ENCODE data around the gene ADORA3.

Gene ADORA3

DNA sequence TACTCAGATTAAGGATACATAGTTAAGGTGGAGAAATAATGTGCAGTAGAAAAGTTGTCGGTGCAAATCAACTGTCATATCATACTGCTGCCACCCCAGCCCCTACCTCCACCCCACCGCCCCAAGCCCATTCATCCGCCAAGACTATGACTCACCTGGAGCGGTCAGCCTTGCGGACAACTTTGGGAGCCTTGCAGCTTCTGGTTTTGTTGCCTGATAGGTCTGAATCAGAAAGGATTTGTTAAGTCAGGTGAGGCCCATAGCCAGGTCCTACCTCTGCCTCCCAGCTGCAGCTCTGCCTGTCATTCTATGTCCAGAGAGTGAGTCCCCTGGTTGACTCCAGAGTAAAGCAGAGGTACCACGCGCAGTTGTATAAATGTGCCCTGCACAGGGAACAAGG is 17.0 kb downstream of the ADORA3 start:
- TF ChIP-seq CTCF (IDR thresholded peaks at IDR 0.05), result no peak
- Histone ChIP-seq H3K4me3 (no peak overlapping the region), H3K27ac (no peak overlapping the region)
- DNase-seq (ENCODE audit: low spot score), result no peak

DNA sequence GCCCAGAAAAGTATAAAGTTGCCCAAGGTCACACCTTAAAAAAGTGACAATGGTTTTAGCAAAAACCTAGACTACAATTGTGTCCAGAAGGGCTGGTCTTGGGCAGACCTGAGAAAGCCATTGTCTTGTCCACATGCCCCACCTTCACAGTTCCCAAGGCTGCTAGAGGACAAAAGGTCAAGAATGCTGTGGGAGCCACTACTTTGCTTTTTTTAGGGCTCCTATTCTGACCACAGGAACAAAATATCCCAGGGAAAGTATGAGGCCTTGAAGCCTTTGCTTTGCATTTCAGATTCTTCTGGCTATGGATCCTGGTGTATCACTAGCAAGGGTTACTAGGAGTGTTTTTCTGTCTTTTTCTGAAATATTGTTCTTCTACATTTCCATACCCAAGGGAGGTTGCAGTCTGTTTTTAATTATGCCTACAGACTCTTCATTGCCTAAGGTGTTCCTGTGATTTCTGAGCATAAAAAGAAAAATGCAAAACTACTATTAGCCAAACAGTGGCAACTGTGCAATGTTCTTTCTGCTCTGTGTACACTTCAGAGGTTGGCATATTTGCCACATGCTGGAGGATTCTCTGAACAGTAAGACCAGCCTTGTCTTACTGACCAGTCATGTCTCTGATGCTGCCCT is 18.9 kb downstream of the ADORA3 start:
- no peak for DNase-seq (ENCODE audit: low spot score)
- Histone ChIP-seq H3K27ac (no peak overlapping the region), H3K4me3 (no peak overlapping the region)
- no peak for TF ChIP-seq CTCF (IDR thresholded peaks at IDR 0.05)

DNA sequence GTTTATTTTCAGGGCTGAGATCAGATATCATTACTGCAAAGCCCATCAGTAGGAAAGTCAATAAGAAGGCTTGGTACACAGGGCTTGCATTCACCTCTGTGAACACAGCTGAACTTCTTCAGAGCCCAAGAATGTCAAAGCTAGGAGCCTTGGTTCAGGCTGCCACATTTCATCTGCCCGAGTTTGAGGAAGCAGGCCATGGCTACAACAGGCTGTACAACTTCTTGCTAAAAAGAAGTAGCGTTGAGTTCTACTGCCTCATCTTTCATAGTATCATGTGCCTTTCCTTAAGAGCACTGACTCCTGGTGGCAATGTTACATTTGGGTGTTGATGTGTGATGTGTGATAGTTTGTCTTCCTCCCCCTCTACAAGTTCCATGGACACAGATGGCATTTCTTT is 19.6 kb downstream of the ADORA3 start:
- Histone ChIP-seq H3K4me3 (no peak overlapping the region), H3K27ac (no peak overlapping the region)
- TF ChIP-seq CTCF (IDR thresholded peaks at IDR 0.05), result no peak
- DNase-seq (ENCODE audit: low spot score), result no peak

DNA sequence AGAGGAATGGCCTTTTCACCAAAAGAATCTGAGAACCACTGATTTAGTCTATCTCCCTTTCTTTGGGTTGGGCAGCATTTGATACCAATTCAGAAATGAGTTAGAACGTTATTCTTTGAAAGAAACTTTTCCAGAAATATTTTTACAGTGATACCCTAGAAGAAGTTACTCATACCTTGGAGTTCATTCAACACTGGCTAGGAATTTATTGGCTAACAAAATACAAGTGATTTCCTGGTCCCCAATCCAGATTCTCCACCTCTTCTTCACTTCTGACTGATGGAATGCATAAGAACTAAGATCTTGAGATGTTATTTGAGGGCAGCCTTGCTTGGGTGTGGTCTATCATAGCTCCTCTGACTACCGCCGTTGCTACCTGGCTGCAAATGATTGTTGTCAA is 20.3 kb downstream of the ADORA3 start:
- Histone ChIP-seq H3K4me3 (no peak overlapping the region), H3K27ac (no peak overlapping the region)
- no peak for TF ChIP-seq CTCF (IDR thresholded peaks at IDR 0.05)
- no peak for DNase-seq (ENCODE audit: low spot score)

DNA sequence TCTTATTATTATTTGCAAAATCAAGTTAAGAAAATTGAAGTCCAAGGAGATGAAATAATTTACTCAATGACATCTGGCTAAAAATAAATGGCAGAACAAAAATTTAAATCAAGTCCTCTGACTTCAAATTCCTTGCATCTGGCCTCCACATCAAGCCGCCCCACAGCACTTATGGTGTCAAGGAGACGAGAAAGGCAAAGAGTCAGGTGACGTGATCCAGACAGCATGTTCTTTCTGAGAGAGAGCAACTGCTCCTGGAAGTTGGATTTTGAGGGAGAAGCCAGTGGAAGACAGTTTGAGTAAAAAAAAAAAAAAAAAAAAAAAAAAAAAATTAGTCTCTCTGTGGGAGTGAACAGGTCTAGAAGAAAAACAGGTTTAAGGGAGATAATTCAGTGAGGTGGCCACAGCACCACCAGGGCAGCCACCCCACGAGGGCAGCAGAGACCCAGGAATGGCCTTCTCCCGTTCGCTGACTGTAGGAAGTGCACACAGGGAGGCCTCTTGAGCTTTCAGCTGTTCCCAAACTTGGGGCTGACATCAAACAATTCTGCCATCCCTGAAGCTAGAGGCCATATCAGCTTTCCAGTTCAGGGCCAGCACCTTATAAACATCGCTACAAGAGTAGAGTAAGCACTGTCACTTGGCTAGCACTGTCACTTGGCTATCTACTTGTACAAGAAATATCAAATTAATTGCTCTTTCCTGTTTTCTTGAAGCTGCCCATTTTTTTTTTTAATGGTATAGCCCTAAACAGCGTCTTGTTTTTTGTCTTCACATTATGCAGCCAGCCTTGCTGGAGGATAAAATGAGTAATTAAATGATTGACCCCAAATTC is 21.8 kb downstream of the ADORA3 start:
- DNase-seq (ENCODE audit: low spot score), result no peak
- peak overlapping the region in 1 of 2 donors; percentile 49 for H3K27ac ChIP-seq
- no peak overlapping the region for H3K4me3 ChIP-seq
- TF ChIP-seq CTCF (IDR thresholded peaks at IDR 0.05), result peak; percentile 38

GRCh38 chr1:111480674-111481073 is 22.8 kb downstream of the ADORA3 start:
- no peak for TF ChIP-seq CTCF (IDR thresholded peaks at IDR 0.05)
- H3K27ac ChIP-seq, result no peak overlapping the region
- H3K4me3 ChIP-seq, result no peak overlapping the region
- DNase-seq (ENCODE audit: low spot score), result no peak
